Heart left ventricle (tissue), 16 donors: ENCODE results near the gene MAST4. TPM values are rescaled to one million over a fixed set of nuclear protein-coding genes. Genes with fewer than 3 reads are reported as not detected.

Source experiments
- ATAC-seq, 4 donors: fragments of 200-7000 bp; cut with Tn5 transposase; one replicate each; pipeline ENCODE4 v1.9.1; 2020 to 2022; ENCODE audit warnings: moderate library complexity in 4 of 4, mild to moderate bottlenecking in 3 of 4, moderate number of reproducible peaks in 1 of 4
- DNase-seq, 5 donors: peaks; one replicate each; pipeline ENCODE4 v3.0.0-alpha.2; 2020
- H3K27ac ChIP-seq, 12 donors: fragments of 200-600 bp; sonication (generic) in 4 of 12; one replicate each; pipeline versions ENCODE4 v1.5.0 to v1.8.0; 2016 to 2022; ENCODE audit warnings: mild to moderate bottlenecking in 2 of 12
- H3K27me3 ChIP-seq, 9 donors: fragments of 200-600 bp; sonication (generic) in 2 of 9; one replicate each; pipeline versions ENCODE4 v1.5.1 to v1.8.0; 2016 to 2022; ENCODE audit warnings: mild to moderate bottlenecking in 3 of 9
- H3K36me3 ChIP-seq, 9 donors: fragments of 200-600 bp; sonication (generic) in 2 of 9; one replicate each; pipeline versions ENCODE4 v1.5.0 to v1.8.0; 2018 to 2022; ENCODE audit warnings: mild to moderate bottlenecking in 2 of 9
- H3K4me1 ChIP-seq, 12 donors: fragments of 200-600 bp; sonication (generic) in 4 of 12; one replicate each; pipeline versions ENCODE4 v1.5.0 to v1.8.0; 2016 to 2022; ENCODE audit warnings: mild to moderate bottlenecking in 3 of 12
- H3K4me3 ChIP-seq, 12 donors: fragments of 200-600 bp; sonication (generic) in 4 of 12; one replicate each; pipeline versions ENCODE4 v1.5.0 to v1.8.0; 2017 to 2022; ENCODE audit warnings: mild to moderate bottlenecking in 9 of 12, moderate library complexity in 4 of 12
- H3K9me3 ChIP-seq, 12 donors: fragments of 200-600 bp; sonication (generic) in 4 of 12; one replicate each; pipeline versions ENCODE4 v1.5.0 to v1.8.0; 2016 to 2022; ENCODE audit warnings: mild to moderate bottlenecking in 1 of 12
- POLR2A ChIP-seq, 2 donors: fragments of 450-650 bp; IDR thresholded peaks; one replicate each; pipeline ENCODE4 v1.6.1; 2017; ENCODE audit warnings: antibody characterized with exemption in 2 of 2, mild to moderate bottlenecking in 2 of 2, moderate library complexity in 2 of 2
- WGBS, 4 donors: extraction: QIAGEN DNeasy Blood & Tissue Kit in 2 of 4; methylation state at CpG; one replicate each; pipeline versions ENCODE4 v1.1.5 to v1.1.7; 2013 to 2018; 5-methylcytosine and 5-hydroxymethylcytosine counted together
- intact Hi-C, 10 donors: fragments of 100-400 bp; cut with DNase I; formaldehyde crosslinking; loops; one replicate each; pipeline versions ENCODE4 v1.11.1 to v1.14.2; 2022
- polyA plus RNA-seq, 2 donors: library from polyadenylated mRNA; stranded (reverse); fragments of 200-250 nt; gene quantifications; one replicate each; pipeline ENCODE4 v1.2.3, GENCODE V29; 2013
- total RNA-seq, 9 donors: library from RNA; depleted of rRNA in 2 of 9; stranded (reverse); fragments of >200 nt in 2 of 9; fragmentation: NEBNext Ultra II Directional in 3 of 9; extraction: Animal tissue kit (Norgen Biotek cat#: 25700) in 3 of 9; gene quantifications; one replicate each; pipeline versions ENCODE4 v1.1.0 to v1.2.4, GENCODE V29; 2016 to 2023
- TF ChIP-seq, protein P1 (sequence below), 12 donors: fragments of 200-600 bp; sonication (generic) in 4 of 12; IDR thresholded peaks; one replicate each; pipeline versions ENCODE4 v1.5.0 to v1.8.0; 2018 to 2022; ENCODE audit warnings: antibody characterized with exemption in 12 of 12, mild to moderate bottlenecking in 5 of 12
- donor health status: ischemic (EF 13 %, LVEDD 7.1; RV severe dilation, severe dysfunction).
- donor health status: healthy with polysubstance abuse.
- donor health status: DM: no; HTN: yes; CAD: no.
- donor health status: DM: no; HTN: no; CAD: no.
- donor health status: ischemic (EF 25% LVEDD 6.9; RV normal size, moderate dysfunction).
- donor health status: ischemic (EF 25% LVEDD 5.7; RV mildly dilated, moderate dysfunction).
- donor health status: healthy.
- donor health status: DM: yes; HTN: yes; CAD: no.
- donor health status: ischemic (EF 35%, LVEDD 5.7; RV mildly dilated, moderate dysfunction).
- donor health status: nonischemic (EF 11% LVEDD 7.7; RV severe dilation, severe dysfunction).
- donor health status: DM: yes; HTN: yes; CAD: no.
- donor health status: PGD.
- donor health status: ischemic (EF 29% LVEDD 5.4; RV normal size, mild dysfunction).
- donor health status: nonischemic (EF 23%, LVEDD 6.1; RV moderate dilation, normal function).

Gene MAST4
- total and polyA plus RNA-seq, 11 donors = 26.8 to 96.2 (median 68.1) TPM

GRCh38 chr5:67153292-67153691 lies 557.1 kb downstream of the MAST4 start:
- intact Hi-C loops = loop anchor here in 5 of 10 donors (5.0 to 10.0 kb wide), 3 partner anchors 166 to 341 kb away; no protein-coding TSS in a partner anchor
- ATAC-seq (no peak), DNase-seq (no peak)
- Histone ChIP-seq H3K4me1 (peaks cover 0 to 20% (median 7%) of the 10 kb centered on the region in 12 donors), H3K36me3 (peaks cover 0 to 100% (median 64%) of the 10 kb centered on the region in 9 donors), H3K27ac (peak overlapping the region in 1 of 12 donors; percentile 78), H3K4me3 (no peak overlapping the region), H3K9me3 (no peaks in the 10 kb centered on the region), H3K27me3 (no peaks in the 10 kb centered on the region)
- 75 to 88% (median 79%) methylated on average over 2 of the region's 2 CpGs for WGBS, 4 donors
- TF ChIP-seq, protein P1, sequence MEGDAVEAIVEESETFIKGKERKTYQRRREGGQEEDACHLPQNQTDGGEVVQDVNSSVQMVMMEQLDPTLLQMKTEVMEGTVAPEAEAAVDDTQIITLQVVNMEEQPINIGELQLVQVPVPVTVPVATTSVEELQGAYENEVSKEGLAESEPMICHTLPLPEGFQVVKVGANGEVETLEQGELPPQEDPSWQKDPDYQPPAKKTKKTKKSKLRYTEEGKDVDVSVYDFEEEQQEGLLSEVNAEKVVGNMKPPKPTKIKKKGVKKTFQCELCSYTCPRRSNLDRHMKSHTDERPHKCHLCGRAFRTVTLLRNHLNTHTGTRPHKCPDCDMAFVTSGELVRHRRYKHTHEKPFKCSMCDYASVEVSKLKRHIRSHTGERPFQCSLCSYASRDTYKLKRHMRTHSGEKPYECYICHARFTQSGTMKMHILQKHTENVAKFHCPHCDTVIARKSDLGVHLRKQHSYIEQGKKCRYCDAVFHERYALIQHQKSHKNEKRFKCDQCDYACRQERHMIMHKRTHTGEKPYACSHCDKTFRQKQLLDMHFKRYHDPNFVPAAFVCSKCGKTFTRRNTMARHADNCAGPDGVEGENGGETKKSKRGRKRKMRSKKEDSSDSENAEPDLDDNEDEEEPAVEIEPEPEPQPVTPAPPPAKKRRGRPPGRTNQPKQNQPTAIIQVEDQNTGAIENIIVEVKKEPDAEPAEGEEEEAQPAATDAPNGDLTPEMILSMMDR (IDR thresholded peaks at IDR 0.05) = no peak
- no peak for TF ChIP-seq POLR2A (IDR thresholded peaks at IDR 0.05)

DNA sequence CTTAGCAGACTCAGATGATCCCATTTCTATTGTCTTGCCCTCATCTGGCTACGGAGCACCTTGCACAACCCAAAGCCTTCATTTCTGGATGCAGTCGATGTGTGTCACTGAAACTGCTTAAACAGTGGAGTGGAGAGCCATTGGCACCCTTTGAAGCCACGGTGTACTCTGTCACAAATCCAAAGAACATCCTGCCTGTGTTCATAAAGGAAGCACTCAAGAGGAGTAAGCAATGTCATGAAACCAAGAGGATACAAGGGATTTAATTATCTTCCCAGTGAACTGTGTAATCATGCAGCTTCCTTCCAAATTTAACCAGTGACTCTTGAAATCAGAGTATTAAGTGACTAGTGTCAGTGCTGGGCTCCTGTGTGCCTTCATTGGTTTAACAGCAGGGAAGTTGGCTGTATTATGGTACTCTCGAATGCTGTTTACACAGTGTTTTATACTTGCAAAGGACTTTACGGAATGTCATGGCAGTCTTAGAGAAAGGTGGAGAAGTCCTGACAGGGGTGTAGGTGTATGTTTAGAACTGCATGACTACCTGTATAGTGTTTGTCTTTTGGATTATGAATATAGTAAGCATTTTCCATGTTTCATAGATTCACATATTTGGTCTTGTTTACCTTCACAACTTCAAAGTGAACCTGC lies 558.5 kb downstream of the MAST4 start:
- H3K27me3 ChIP-seq = no peaks in the 10 kb centered on the region
- 37 to 53% (median 41%) methylated on average over 5 of the region's 5 CpGs for WGBS, 4 donors
- H3K36me3 ChIP-seq = peaks cover 0 to 100% (median 55%) of the 10 kb centered on the region in 9 donors
- H3K9me3 ChIP-seq = no peaks in the 10 kb centered on the region
- peak in 1 of 5 donors; percentile 46 for DNase-seq
- H3K4me3 ChIP-seq = no peak overlapping the region
- TF ChIP-seq, protein P1 (IDR thresholded peaks at IDR 0.05) = no peak
- TF ChIP-seq POLR2A (IDR thresholded peaks at IDR 0.05) = no peak
- ATAC-seq = peak; percentile 82 to 87 (median 84)
- peaks cover 0 to 23% (median 7%) of the 10 kb centered on the region in 12 donors for H3K4me1 ChIP-seq
- intact Hi-C loops = loop anchor here in 6 of 10 donors (5.0 to 10.0 kb wide), 3 partner anchors 167 to 342 kb away; no protein-coding TSS in a partner anchor
- peak overlapping the region in 8 of 12 donors; percentile 8 to 78 (median 31) for H3K27ac ChIP-seq

DNA sequence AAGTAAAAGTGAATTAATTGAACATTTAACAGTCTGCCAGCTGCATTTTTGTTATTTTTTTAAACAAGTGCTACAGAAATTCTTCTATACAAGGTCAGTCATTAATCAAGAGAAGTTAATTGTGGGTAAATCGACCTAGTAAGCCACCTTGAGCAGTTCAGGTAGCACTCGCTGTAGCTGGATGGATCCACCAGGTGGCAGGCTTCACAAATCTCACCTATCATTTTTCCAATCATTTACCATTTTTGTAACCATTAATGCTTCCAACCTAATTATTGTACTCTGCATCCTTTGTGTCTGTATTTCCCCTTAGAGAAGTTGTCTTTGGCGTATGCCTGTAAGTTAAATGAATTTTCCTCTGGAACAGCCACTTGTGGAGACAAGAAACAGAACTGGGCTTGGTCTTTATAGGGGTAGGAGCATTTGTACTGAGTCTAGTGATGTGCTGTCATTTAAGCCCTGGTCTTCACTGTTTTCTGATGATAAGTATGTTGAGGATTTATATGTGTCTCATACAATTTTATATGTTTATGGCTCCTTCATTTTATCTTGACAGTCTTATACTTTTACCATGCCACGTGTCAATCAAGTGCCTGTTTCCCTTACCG lies 560.9 kb downstream of the MAST4 start:
- DNase-seq (no peak), ATAC-seq (no peak)
- Histone ChIP-seq H3K4me3 (no peak overlapping the region), H3K4me1 (peaks cover 0 to 23% (median 8%) of the 10 kb centered on the region in 12 donors), H3K27me3 (no peaks in the 10 kb centered on the region), H3K36me3 (peaks cover 0 to 100% (median 46%) of the 10 kb centered on the region in 9 donors), H3K27ac (no peak overlapping the region), H3K9me3 (no peaks in the 10 kb centered on the region)
- intact Hi-C loops = loop anchor here in 6 of 10 donors (2.0 to 10.0 kb wide), 4 partner anchors 52 to 345 kb away; no protein-coding TSS in a partner anchor
- 63 to 79% (median 72%) methylated on average over 5 of the region's 5 CpGs for WGBS, 4 donors
- TF ChIP-seq POLR2A (IDR thresholded peaks at IDR 0.05) = no peak
- TF ChIP-seq, protein P1 (IDR thresholded peaks at IDR 0.05) = peak; percentile 55 to 87 (median 71)

- Histone ChIP-seq H3K36me3 (peaks cover 3 to 100% (median 52%) of the 10 kb centered on the region in 9 donors), H3K9me3 (no peaks in the 10 kb centered on the region), H3K27me3 (no peaks in the 10 kb centered on the region), H3K4me1 (peaks cover 0 to 11% (median under 1%) of the 10 kb centered on the region in 12 donors), H3K27ac (peak overlapping the region in 2 of 12 donors; percentile 13 to 56), H3K4me3 (no peak overlapping the region)
- TF ChIP-seq, protein P1 (IDR thresholded peaks at IDR 0.05) = no peak
- no peak for TF ChIP-seq POLR2A (IDR thresholded peaks at IDR 0.05)
- 95 to 97% (median 95%) methylated on average over 3 of the region's 3 CpGs for WGBS, 4 donors
- intact Hi-C loops = no loop called here
- DNase-seq (no peak), ATAC-seq (no peak)
Measured at GRCh38 chr5:67160272-67160671, 564.1 kb downstream of the MAST4 start.
